ENCODE data around the gene BRINP3.

DNA sequence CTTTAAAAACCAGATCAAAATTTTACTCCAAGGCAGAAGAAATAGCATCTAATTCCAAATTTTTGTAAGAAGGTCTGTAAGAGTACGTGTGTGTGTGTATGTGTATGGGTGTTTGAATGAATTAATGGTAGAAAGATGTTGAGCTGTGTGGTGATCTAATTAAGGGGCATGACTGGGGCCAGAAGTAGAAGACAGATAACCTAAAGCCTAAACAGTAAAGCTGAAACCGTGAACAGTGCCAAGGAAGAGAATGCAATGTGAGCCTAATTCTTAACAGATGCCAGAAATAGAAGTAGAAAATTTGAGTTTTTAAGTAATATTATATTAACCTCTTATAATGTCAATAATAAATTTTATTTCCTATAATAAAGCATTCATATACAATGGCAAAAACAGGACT lies 38.2 kb downstream of the BRINP3 start:
- TF ChIP-seq, protein P1, sequence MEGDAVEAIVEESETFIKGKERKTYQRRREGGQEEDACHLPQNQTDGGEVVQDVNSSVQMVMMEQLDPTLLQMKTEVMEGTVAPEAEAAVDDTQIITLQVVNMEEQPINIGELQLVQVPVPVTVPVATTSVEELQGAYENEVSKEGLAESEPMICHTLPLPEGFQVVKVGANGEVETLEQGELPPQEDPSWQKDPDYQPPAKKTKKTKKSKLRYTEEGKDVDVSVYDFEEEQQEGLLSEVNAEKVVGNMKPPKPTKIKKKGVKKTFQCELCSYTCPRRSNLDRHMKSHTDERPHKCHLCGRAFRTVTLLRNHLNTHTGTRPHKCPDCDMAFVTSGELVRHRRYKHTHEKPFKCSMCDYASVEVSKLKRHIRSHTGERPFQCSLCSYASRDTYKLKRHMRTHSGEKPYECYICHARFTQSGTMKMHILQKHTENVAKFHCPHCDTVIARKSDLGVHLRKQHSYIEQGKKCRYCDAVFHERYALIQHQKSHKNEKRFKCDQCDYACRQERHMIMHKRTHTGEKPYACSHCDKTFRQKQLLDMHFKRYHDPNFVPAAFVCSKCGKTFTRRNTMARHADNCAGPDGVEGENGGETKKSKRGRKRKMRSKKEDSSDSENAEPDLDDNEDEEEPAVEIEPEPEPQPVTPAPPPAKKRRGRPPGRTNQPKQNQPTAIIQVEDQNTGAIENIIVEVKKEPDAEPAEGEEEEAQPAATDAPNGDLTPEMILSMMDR (conservative IDR thresholded peaks at IDR 0.05; ENCODE audit: low read length): no peak
- no peak for TF ChIP-seq EZH2phosphoT487 (IDR thresholded peaks at IDR 0.05; ENCODE audit: borderline replicate concordance, low read depth, low read length)

All from OCI-LY7 (cell line).